DMS 273 treated with DMSO at 0.1 percent for 48 hours (cell line): ENCODE measurements around the gene TPP1.
A peak's percentile ranks its signal among the peaks of the same experiment; 100 is the strongest.

Experiments
- DNase-seq: peaks from one replicate; lab custom pipeline; 2025; lab: John Stamatoyannopoulos, UW

The TPP1 gene

DNA sequence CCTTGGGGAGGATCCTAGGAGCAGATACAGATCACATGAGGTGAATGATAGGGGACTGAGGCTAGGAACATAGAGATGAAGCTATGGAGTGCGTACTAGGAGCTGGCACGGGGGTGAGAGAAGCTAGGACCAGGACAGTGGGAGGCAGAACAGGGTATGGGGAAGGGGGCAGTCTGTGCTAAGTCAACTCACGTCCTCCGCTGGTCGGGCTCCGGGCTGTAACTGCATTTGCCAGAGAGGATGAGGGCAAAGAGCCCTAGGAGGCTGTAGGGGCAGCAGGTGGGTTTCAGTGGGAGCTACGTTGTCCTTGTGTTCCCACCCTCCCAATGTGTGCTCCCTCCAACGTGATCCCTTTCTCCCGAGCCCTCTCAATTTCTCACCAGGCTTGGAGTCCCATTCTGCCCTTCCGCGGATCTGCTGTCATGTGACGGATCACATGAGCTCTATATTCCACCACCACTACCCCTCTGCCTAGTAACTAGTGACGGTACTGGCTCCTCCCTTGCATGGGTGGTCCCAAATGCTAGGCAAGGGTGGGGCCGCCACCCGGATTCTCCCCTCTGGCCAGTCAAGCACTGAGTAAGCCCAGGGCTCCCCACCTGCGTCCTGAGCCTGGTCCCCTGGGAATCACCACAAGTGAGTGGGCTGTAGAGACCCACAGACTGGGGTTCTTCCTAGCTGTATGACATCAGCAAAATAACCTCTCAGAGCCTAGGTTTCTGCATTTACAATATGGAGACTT is at the start of gene TPP1:
Gene TPP1 (minus strand): TSS at position 419 of the 742 bp plus-strand sequence. CDS start 22 bp downstream, at position 397.
- DNase-seq, result peak; percentile 69

DNA sequence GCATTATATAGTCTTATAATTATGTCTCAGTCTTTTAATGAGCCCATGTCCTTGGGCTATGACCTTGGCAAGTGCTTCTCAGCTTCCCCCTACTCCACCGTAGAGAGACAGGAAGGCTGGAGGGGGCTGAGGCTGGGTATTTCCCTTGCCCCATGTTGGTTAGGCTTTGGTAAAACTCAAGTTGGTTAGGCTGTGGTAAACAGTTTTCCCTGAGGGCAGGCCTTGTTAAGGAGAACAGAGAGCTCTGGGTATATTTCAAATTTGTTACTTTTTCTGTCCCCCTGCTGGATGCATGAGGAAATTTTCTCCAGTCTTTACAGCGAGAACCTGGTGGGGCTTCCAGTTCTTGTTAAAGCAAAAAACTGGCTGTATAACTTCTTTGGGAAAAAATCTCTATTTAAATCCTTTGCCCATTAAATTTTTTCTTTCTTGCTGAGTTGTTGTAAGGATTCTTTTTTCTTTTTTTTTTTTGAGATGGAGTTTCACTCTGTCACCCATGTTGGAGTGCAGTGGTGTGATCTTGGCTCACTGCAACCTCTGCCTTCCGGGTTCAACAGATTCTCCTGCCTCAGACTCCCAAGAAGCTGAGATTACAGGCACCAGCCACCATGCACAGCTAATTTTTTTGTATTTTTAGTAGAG is 48.6 kb upstream of the TPP1 start:
- DNase-seq, result no peak

DNA sequence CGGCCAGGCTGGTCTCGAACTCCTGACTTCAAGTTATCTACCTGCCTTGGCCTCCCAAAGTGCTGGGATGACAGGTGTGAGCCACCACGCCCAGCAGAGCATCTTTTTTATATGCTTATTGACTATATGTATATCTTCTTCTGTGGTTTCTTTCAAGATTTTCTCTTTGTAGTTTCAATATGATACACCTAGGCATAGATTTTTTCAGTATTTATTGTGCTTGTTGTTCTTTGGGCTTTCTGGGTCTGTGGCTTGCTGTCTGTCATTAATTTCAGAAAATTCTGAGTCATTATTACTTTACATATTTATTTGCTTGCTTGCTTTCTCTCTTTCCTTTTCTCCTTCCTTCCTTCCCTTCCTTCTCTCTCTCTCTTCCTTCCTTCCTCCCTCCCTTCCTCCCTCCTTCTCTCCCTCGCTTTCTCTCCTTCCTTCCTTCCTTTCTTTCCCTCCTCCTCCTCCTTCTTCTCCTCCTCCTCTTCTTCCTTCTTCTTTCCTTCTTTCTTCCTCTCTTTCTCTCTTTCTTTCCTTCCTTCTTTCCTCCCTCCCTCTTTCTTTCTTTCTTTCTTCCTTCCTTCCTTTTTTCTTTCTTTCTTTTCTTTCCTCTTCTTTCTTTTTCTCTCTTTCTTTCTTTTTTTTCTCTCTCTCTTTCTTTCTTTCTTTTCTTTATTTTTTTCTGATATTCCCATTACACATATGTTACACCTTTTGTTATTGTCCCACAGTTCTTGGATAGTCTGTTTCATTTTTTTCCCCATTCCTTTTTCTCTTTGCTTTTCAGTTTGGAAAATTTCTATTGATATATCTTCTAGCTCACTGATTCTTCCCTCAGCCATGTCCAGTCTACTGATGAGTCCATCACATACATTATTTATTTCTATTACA is 47.3 kb upstream of the TPP1 start:
- no peak for DNase-seq

DNA sequence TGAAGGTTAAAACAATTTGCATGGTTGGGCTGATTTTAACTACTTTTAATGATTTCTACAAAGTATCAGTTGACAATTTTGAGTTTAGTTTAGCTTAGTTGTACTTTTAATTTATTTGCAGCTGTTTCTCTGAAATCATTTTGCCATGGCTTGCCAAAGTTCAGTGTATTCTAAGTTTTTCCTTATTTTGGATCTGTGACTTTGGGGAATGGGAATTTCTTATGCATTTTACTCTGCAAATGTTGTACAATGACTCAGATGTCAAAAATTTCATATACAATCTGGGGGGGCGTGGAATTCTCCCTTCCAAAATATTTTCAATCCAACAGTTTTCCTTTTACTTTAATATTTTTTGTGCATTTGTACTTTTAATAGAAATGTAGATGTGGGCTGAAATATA is 45.3 kb upstream of the TPP1 start:
- DNase-seq, result no peak

DNA sequence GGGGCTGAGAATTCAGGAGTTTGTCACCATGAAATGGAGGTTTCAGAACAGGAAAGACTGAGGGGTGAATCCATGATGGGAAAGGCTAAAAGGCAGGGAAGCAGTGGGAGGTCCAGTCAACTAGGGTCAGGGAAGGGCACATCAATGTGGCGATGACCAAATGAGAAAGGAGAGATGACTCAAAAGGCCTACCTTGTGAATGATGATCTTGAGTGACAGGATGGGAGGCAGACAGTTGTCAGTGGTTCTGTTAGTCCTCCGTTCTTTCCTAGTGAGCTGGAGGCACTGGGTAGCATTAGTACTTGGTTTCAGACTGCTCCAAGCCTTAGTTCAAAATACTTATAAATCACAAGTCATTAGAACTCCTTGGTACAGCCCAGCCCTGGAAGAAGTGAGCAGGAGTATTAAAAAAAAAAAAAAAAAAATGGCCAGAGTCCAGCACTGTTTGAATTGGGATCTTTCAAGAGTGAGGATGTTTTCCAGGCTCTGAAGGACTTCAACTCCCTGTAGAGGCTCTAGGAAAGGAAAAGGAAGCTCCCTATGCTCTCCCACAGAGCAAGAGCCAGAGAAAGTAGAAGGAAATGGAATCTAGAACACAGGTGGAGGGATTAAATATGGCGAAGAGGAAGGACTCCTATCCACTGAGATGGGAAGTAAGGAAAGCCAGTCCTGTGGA is 44.7 kb upstream of the TPP1 start:
- no peak for DNase-seq

DNA sequence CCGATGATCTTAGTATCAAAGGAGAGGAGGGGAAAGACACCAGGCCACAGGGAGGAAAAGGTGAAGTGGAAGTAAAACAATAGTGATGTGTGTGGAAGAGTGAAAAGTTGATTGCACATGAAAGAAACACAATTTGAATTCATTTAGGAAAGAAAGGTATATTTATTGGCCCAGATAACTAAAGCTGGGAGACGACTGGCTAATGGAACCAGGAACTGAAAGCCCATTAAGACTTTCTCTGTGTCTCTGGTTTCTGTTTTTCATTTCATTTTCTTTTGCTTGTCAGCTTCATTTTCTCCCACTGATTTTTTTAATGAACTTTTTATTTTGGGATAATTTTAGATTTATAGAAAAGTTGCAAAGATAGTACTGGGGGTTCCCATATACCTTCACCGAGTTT is 41.5 kb upstream of the TPP1 start:
- DNase-seq, result no peak

DNA sequence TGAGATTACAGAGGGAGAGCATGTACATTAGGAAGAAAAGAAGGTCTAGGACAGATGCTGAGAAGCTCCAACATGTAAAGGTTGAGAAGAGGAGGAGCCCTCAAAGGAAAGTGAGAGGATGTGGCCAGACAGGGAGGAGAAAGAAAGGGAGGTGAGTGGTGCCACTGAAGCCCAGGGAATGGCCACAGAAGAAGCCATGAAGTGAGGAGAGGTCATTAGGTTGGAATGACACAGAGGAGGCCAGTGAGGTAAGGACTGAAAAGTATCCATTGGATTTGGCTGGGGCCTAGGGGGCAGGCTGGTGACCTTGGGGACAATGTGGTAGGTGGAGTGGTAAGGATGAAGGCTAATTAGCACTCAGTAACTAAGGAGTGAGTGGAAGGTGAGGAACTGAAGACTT is 39.4 kb upstream of the TPP1 start:
- DNase-seq, result no peak

DNA sequence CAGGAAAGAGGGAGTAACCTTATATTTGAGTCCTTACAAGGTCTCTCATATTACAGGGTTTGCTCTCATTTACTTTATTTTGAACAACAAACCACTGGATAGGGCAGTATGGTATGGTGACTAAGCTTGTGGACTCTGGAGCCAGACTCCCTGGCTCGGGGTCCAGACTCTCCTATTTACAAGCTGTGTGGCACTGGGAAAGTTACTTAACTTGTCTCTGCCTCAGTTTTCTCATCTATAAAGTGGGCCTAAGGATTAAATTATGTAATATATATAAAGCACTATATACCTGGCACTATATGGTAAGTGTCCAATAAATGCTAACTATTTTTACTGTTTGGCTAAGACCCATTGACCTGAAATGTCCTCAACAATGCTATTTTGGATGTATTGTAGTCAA is 38.1 kb upstream of the TPP1 start:
- no peak for DNase-seq

DNA sequence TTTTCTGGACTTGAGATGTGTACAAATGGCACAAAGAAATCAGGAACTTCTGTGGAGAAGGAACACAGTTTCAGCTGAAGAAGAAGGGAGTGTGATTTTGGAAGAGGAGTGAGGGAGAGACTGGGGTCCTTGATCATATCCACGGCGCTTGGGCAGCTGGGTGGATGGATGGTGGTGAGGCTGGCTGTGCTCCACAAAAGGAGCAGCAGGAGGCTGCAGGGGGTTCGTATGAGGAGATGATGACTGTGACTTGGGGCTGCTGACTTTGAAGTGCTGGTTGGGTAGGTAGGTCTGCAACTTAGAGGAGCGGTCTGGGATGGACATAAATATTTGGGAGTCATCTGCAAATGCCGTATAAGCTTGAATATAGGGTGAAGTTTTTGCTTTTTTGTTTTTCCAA is 37.7 kb upstream of the TPP1 start:
- no peak for DNase-seq

DNA sequence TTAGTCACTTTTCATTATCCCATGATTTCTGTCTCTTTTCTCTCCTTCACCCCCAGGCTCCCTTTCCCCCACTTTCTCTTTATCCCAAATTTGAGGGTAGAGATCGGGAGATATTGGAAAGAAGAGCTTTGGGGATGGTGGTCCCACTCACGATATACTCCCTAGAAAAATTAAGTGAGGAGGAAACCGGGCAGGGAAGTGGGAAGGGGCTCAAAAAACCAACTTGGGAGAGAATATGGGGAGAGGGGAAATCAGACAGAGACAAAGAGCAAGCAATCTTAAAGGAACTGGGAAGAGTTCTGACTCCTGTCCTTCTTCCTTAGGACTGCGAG is 37.3 kb upstream of the TPP1 start:
- no peak for DNase-seq

DNA sequence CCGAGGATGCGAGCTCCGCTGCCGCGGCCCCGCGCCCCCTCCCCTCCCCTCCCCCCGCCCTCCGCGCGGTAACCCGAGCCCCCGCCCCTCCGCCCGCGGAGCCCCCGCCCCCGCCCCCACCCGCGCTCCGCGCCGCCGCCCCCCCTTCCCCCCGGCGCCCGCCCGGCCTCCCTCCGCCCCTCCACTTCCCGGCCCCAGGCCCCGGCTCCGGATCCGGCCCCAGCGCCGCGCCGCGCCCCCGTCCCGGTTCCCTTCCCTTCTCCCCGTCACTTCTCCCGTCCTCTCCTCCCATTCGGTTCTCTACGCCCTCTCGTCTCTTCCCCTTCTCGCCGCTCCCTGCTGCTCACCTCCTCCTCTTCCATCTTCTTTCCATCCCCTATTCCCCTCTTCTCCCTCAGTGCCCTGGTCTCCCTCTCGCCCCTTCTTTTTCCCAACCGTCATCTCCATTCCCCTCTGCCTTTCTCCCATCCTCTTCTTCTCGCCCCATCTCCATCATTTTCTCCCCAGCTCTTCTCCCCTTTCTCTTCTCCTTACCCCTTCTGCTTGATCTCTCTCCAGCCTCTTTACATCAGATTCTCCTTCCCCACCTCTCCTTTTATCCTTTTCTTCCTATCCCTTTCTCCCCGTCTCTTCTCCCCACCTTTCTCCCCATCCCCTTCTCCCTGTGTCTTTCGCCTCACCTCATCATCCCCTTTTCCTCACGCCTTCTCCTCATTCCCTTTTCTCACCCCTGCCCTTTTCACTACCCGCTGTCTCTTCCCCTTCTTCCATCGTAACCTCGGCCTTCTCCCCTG is 36.8 kb upstream of the TPP1 start, which contains the start of gene DCHS1:
Gene DCHS1 (minus strand): TSS at position 20 of the 794 bp plus-strand sequence. CDS start 14,196 bp downstream, outside the sequence.
- DNase-seq, result no peak

DNA sequence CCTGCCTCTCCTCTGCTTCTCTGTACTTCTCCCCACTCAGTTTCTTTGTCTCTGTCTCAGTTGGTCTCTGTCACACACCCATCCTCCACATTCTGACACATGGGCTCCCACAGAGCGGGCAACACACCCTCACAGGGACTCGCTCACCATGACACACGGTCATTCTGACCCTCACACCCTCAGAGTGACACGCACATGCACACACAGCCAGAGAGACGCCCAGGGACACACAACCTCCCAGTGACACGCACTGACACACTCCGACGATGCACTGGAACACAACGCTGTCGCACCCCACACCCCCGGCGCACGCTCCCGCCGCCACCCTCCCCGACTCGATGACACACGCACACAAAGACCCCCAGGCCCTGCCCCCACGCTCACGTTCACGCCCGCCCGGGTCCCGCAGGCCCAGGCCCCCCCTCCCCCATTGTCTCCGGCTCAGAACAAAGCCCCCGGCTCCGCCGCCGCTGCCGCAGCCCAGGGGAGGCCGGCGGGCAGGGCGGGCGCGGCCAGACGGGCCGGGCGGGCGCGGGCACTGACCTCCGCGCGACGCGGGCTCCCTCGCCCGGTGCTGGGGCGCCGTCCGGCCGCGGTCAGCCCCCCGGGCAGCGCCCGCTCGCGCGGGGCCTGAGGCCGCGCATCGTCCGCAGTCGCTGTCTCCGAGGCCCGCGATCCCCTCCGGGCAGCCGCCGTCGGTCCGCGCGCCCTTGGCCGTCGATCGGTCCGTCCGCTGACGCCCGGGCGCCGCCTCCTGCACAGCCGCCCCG is 36.0 kb upstream of the TPP1 start:
- no peak for DNase-seq

DNA sequence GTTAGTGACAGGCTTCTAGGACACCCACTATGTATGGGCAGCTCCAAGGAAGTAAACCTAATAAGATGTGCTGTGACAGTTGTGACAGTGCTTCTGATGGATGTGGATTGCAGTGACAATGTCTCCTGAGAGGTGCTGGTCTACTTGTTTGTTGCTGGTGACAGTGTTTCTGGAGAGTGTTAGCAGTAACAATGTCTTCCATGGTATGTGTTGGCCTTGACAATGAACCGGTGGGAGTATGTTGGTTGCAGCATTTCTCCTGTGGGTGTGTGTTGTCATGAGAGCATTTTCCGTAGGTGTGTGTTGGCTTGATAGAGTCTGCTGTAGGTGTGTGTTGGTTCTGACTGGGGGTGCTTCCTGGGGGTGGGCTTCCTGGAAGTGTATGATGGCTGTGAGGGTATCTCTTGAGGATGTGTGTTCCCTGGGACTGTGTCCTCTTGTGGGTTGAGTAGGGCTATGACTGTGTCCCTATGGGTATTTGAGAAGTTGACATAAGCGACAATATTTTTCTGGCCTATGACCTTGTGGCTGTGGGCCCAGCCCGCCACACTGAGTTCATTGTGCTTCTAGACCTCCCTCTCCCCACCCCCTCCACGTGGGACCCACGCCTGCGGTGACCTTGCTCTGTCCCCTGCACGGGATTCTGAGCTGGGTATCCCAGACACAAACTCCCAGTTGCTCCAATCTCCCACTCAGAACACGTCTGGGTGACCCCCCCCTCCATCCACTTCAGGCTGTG is 35.2 kb upstream of the TPP1 start:
- DNase-seq, result no peak

DNA sequence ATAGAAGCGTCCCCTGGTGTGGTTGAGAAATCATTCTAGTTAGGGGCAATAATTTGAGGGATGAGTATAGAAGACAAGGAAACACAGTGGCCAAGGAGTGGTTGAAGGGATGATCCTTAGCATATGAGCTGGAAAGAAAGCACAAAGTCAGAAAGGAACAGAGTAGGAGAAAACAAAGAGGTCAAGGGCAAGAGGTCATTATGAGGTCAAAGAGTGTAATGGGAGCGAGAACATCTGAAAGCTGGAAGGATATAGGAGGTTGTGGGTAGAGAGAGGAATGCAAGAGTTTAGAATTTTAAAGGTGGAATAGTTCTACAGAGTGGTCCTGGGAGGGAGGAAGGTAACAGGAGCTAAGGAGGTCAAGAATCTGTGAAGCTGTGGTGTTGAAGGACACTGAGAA is 34.4 kb upstream of the TPP1 start:
- no peak for DNase-seq

DNA sequence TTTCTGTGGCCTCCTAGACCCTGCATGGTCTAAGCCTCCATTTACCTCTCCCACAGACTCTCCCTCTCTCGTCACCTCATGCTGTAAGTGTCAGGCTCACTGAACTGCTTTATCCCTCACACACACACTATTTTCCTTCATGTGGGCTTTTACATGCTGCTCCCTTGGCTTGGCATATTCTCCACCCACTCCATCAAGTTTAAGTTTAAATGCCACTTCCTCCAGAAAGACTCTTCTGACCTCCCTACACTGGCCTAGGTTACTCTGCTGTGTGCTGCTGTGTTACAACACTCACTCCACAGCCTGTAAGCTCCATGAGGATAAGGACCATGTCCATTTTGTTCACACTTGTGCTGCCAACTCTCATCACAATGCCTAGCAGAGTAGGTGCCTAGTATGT is 33.9 kb upstream of the TPP1 start:
- DNase-seq, result no peak

DNA sequence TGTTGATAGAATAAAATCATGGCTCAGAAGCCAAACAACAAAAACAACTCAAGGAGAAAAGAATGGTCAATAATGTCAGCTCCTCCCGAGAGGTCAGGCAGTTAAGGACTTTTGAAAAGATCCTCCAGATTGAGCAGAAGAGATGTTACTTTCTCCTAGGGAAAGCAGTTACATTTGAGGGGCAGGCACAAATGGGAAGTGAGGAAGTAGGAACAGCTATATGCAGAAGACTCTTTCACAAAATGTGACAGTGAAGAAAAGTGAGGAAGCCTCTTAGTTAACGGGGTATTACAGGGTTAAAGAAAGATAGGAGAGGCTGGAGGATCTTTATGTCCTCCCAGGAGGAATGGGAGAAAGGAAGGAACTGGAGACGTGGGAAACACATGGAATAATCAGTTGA is 33.0 kb upstream of the TPP1 start:
- DNase-seq, result no peak

DNA sequence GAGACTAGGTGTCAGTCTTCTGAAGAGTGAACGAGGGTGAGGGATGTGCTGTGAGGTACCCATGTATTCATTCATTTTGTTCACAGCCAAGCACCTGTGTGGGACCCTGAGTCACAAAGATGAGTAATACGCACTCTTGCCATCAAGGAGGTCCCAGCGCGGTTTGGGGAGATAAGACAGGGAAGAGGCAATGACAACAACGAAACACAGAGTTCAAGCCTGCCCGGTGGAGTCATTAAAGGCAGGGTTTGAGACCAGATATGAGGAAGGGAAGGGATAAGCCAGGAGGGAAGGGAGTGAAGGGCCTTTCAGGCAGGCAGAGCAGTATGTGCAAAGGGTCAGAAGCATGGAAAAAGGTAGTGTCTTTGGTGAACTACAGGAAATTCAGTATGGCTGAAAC is 31.8 kb upstream of the TPP1 start:
- DNase-seq, result no peak

DNA sequence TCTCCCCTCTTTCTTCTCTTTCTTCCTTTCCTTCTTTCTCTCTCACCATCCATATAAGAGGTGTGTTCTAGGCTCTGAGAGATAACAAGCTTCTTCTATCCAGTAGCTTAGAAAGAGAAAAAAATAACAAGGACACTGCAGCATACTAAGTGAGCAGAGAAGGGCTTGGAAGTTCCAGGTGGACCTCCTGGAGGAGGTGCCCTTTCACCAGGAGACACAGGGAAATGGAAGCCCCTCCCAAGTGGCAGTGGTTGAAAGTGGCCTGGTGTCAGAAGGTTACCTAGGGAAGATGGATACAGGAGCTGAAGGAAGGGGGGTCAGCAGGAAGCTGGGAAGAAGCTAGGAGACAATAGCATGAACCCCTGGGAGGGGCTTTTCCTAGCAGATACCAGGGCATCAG is 30.9 kb upstream of the TPP1 start:
- DNase-seq, result no peak

DNA sequence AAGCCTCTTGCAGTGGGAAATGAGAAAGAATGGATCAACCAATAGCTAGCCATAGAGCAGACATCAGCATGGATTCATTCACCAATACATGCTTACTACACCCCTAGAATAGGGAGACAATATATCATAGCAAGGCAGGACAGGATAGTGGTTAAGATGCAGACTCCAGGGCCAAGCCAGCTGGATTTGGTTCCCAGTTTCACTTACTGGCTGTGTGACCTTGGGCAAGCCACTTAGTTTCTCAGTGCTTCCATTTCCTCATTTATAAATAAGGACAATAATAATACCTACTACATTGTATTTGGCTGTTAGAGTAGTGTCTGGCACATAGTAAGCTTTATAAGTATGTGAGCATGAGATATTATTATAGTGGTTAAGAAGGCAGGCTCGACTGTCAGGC is 29.3 kb upstream of the TPP1 start:
- DNase-seq, result no peak

DNA sequence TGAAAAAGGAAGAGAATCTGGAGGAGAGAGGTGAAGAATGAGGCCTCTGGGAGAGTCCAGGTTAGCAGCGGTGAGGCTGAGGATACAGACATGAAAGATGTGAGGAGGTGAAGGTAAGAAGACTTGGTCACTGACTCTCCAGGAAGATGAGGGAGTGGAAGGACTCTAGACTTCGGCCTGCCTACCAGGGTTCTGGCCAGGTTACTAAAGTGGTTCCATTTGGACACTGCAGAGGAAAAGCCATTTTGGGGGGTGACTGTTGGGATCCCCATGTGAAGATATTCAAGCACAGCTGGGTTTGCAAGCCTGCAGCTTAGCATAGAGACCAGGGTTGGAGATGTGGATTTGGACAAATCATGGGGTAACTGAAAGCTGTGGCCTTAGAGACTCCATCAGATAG is 28.6 kb upstream of the TPP1 start:
- no peak for DNase-seq
